HepG2 (cell line): ENCODE data around the gene TF. TPM values are rescaled to one million over a fixed set of nuclear protein-coding genes. Genes with fewer than 3 reads are reported as not detected.

Experiments used
- ATAC-seq: fragments of 200-7000 bp; cut with Tn5 transposase; 3 replicates; pipeline ENCODE4 v1.9.1; 2020; ENCODE audit warnings: mild to moderate bottlenecking, moderate library complexity
- BruUV-seq: library from RNA; stranded (reverse); fragments of 400-500 nt; replicated peaks from 2 replicates; lab custom pipeline; 2021; lab: Mats Ljungman, UMichigan
- CTCF ChIA-PET: fragments of 300-600 bp; formaldehyde crosslinking; extraction: SDS; loops from one replicate; lab custom pipeline; 2021; ENCODE audit warnings: low total read pairs, inconsistent platforms, low intra/inter-chr PET ratio; lab: Yijun Ruan, JAX
- POLR2A ChIA-PET: fragments of 350-600 bp; sonication (Branson Sonifier 250); formaldehyde crosslinking; loops from one replicate; lab custom pipeline; 2020; ENCODE audit warnings: antibody characterized with exemption, inconsistent platforms; lab: Yijun Ruan, JAX
- DNase-seq: peaks from one replicate; pipeline ENCODE4 v3.0.0-alpha.2; 2015; ENCODE audit warnings: low spot score
- FAIRE-seq: peaks from 3 replicates; lab custom pipeline; 2011; peaks lifted over from hg19 to GRCh38; lab: Jason Lieb, UNC
- H2AFZ ChIP-seq: one replicate; pipeline ENCODE4 v1.6.1; 2011; ENCODE audit warnings: low read length, inconsistent platforms
- H3K27ac ChIP-seq: fragments of 300-600 bp; 3 replicates; pipeline ENCODE4 v1.8.0; 2011; ENCODE audit warnings: mixed run types, mild to moderate bottlenecking, mixed read lengths, low read length, inconsistent platforms; ENCODE audit not compliant: insufficient read depth; ENCODE audit errors: extremely low read length
- H3K27me3 ChIP-seq, 2 experiments: fragments of 200-600 bp in 1 of 2; 2 replicates in 1 of 2; 3 replicates in 1 of 2; pipeline versions ENCODE4 v1.6.0 to v1.8.0; 2011; ENCODE audit warnings: low read length in 2 of 2, mild to moderate bottlenecking in 2 of 2, moderate library complexity in 2 of 2, inconsistent platforms in 1 of 2; ENCODE audit not compliant: insufficient read depth in 2 of 2, control insufficient read depth in 1 of 2
- H3K36me3 ChIP-seq, 2 experiments: fragments of 200-600 bp in 1 of 2; replicated peaks in 1 of 2; 2 replicates in 1 of 2; 3 replicates in 1 of 2; pipeline versions ENCODE4 v1.5.1 to v1.8.0; 2011; ENCODE audit warnings: low read length in 2 of 2, inconsistent platforms in 1 of 2; ENCODE audit not compliant: insufficient read depth in 2 of 2, control insufficient read depth in 1 of 2
- H3K4me1 ChIP-seq: 2 replicates; pipeline ENCODE4 v1.5.1; 2012; ENCODE audit warnings: low read length, inconsistent platforms; ENCODE audit not compliant: insufficient read depth
- H3K4me2 ChIP-seq: 2 replicates; pipeline ENCODE4 v1.6.0; 2011; ENCODE audit warnings: low read depth, low read length, inconsistent platforms
- H3K4me3 ChIP-seq, 3 experiments: fragments of 200-600 bp in 1 of 3; sonication (generic), shearing (Covaris generic) in 1 of 3; replicated peaks in 1 of 3; 2 replicates each; pipeline ENCODE4 v1.5.1; 2011 to 2016; ENCODE audit warnings: low read length in 3 of 3, inconsistent platforms in 2 of 3, low read depth in 2 of 3, mild to moderate bottlenecking in 2 of 3, control low read depth in 1 of 3, mixed read lengths in 1 of 3; ENCODE audit not compliant: insufficient read depth in 1 of 3
- H3K79me2 ChIP-seq: one replicate; pipeline ENCODE4 v1.6.1; 2011; ENCODE audit warnings: low read length, inconsistent platforms; ENCODE audit not compliant: insufficient read depth
- H3K9ac ChIP-seq: 2 replicates; pipeline ENCODE4 v1.6.0; 2011; ENCODE audit warnings: mild to moderate bottlenecking, low read depth, low read length, inconsistent platforms; ENCODE audit not compliant: insufficient read depth
- H3K9me3 ChIP-seq: 2 replicates; pipeline ENCODE4 v1.5.1; 2012; ENCODE audit warnings: mild to moderate bottlenecking, low read length
- H4K20me1 ChIP-seq: 2 replicates; pipeline ENCODE4 v1.6.0; 2011; ENCODE audit warnings: inconsistent platforms, mild to moderate bottlenecking, low read length, moderate library complexity; ENCODE audit not compliant: insufficient read depth
- BRCA1 ChIP-seq: sonication (generic); formaldehyde crosslinking; IDR thresholded peaks from 2 replicates; pipeline ENCODE4 v1.4.0; 2020; ENCODE audit warnings: missing genetic modification reagents
- CREB1 ChIP-seq, 2 experiments: fragments of 450-650 bp in 1 of 2; IDR thresholded peaks; 2 replicates each; pipeline ENCODE4 v1.6.1; 2016 to 2017; ENCODE audit warnings: control low read depth in 1 of 2, mild to moderate bottlenecking in 1 of 2, missing compliant biosample characterization in 1 of 2, missing genetic modification characterization in 1 of 2
- FOXO1 ChIP-seq: sonication (generic); formaldehyde crosslinking; IDR thresholded peaks from 2 replicates; pipeline ENCODE4 v1.4.0; 2020; ENCODE audit warnings: missing genetic modification reagents
- FOXO4 ChIP-seq: sonication (generic); formaldehyde crosslinking; conservative IDR thresholded peaks from 2 replicates; pipeline ENCODE4 v1.8.1; 2023; ENCODE audit warnings: missing genetic modification reagents
- KDM4B ChIP-seq: sonication (generic); formaldehyde crosslinking; IDR thresholded peaks from 2 replicates; pipeline ENCODE4 v1.4.0; 2020; ENCODE audit warnings: missing genetic modification reagents
- NONO ChIP-seq, 2 experiments: fragments of 450-650 bp in 1 of 2; sonication (generic) in 1 of 2; formaldehyde crosslinking in 1 of 2; IDR thresholded peaks in 1 of 2; conservative IDR thresholded peaks in 1 of 2; 2 replicates each; pipeline versions ENCODE4 v1.6.1 to v1.8.0; 2017 to 2022; ENCODE audit warnings: mild to moderate bottlenecking in 1 of 2, missing genetic modification reagents in 1 of 2, moderate library complexity in 1 of 2
- ZBTB7A ChIP-seq: sonication (generic); formaldehyde crosslinking; IDR thresholded peaks from 2 replicates; pipeline ENCODE4 v1.8.0; 2022; ENCODE audit warnings: mild to moderate bottlenecking, missing genetic modification reagents
- ZNF124 ChIP-seq: sonication (generic); formaldehyde crosslinking; IDR thresholded peaks from 2 replicates; pipeline ENCODE4 v1.4.0; 2020; ENCODE audit warnings: missing genetic modification reagents
- ZNF7 ChIP-seq: IDR thresholded peaks from 2 replicates; pipeline ENCODE4 v1.6.1; 2016; ENCODE audit warnings: missing biosample characterization, missing genetic modification reagents
- WGBS: methylation state at CpG from one replicate; pipeline ENCODE4 v1.1.6; 2017; ENCODE audit warnings: low lambda C conversion rate; 5-methylcytosine and 5-hydroxymethylcytosine counted together
- in situ Hi-C: cut with HindIII; loops from 2 replicates; pipeline ENCODE4 v1.10.0; 2017; ENCODE audit warnings: low pct_unique_long_range_greater_than_20kb; ENCODE audit not compliant: extremely low pct_ligation_motif_present
- intact Hi-C: fragments of 100-400 bp; cut with micrococcal nuclease; formaldehyde crosslinking; loops from one replicate; pipeline ENCODE4 v1.10.0; 2022; ENCODE audit not compliant: unreplicated experiment
- polyA plus RNA-seq, 8 experiments: library from polyadenylated mRNA; depleted of rRNA in 3 of 8; stranded (reverse) in 7 of 8; unstranded in 1 of 8; fragments of >200 nt; fragmentation: Illumina TruSeq in 4 of 8; extraction: Trizol in 4 of 8; gene quantifications; 2 replicates each; pipeline versions ENCODE4 v1.2.1 to v1.2.3, GENCODE V29; 2011 to 2016; ENCODE audit warnings: low read depth in 4 of 8, missing spikeins in 1 of 8, mixed read lengths in 1 of 8; ENCODE audit not compliant: insufficient read depth in 1 of 8
- total RNA-seq, 5 experiments: library from RNA; depleted of rRNA; stranded (reverse); fragments of >200 nt; fragmentation: Illumina TruSeq; extraction: Trizol; gene quantifications; 2 replicates each; pipeline ENCODE4 v1.2.3, GENCODE V29; 2016; ENCODE audit warnings: low read depth in 1 of 5
- TF ChIP-seq, protein P1 (sequence below): sonication (generic); formaldehyde crosslinking; IDR thresholded peaks from 2 replicates; pipeline ENCODE4 v1.4.0; 2020; ENCODE audit warnings: missing genetic modification reagents

Gene TF
- total and polyA plus RNA-seq, 2 of the 13 experiments (the other 11 are each of a cell fraction or from before 2014, with no cell fraction given) = 10,074 to 11,821 TPM

DNA sequence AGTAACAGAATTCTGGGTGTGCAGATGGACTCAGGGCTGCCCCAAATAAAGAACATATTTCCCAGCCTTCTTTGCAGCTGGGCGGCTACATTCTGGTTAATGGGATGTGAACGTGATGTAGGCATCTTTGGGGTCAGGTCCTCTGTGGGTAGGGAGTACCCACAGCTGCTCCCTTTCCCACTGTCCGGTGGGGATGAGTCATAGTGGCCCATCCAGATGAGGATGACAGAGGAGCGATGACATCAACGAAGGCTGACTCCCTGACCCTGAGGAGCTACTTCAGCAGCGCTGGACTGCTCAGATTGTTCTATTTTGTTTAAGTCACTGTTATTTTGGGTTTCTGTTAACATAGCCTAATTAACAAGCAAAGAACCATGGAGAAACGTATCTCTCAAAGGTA lies 97.4 kb downstream of the TF start:
- in situ Hi-C loops = no loop called here
- Histone ChIP-seq H3K79me2 (no peaks in the 10 kb centered on the region), H3K9me3 (no peaks in the 10 kb centered on the region), H3K27ac (no peak overlapping the region), H3K36me3 (no peaks in the 10 kb centered on the region), H3K4me2 (no peak overlapping the region), H3K4me1 (no peaks in the 10 kb centered on the region)
- POLR2A ChIA-PET = no interaction called here
- FAIRE-seq = no peak
- TF ChIP-seq CREB1 (IDR thresholded peaks at IDR 0.05) (0 out of 2 replicates have a peak, but pooled peaks have one; percentile 3), CREB1 (CRISPR knock-in tag; IDR thresholded peaks at IDR 0.05) (no peak), ZNF124 (no peak), FOXO4 (CRISPR knock-in tag) (no peak), FOXO1 (CRISPR knock-in tag) (no peak)
- TF ChIP-seq, all 625 proteins: peak for 1
- Histone ChIP-seq H3K27me3 (peaks cover 4 to 26% of the 10 kb centered on the region in 2 experiments; a peak in 4 of 5 replicates), H2AFZ (no peak overlapping the region), H4K20me1 (no peaks in the 10 kb centered on the region), H3K9ac (no peak overlapping the region), H3K4me3 (no peak overlapping the region)
- WGBS = 67% methylated on average over 7 of the region's 7 CpGs
- DNase-seq (no peak), ATAC-seq (no peak)
- no TSS peak for BruUV-seq
- intact Hi-C loops = no loop called here
- CTCF ChIA-PET = no interaction called here

- Histone ChIP-seq H3K9me3 (no peaks in the 10 kb centered on the region), H3K4me3 (no peak overlapping the region), H3K27me3 (peaks cover 5 to 34% of the 10 kb centered on the region in 2 experiments; a peak in 4 of 5 replicates), H3K36me3 (no peaks in the 10 kb centered on the region), H2AFZ (no peak overlapping the region), H3K9ac (no peak overlapping the region), H3K27ac (no peak overlapping the region)
- BruUV-seq = no TSS peak
- DNase-seq (no peak), ATAC-seq (no peak), FAIRE-seq (no peak)
- CTCF ChIA-PET = no interaction called here
- intact Hi-C loops = no loop called here
- POLR2A ChIA-PET = no interaction called here
- WGBS = 30% methylated on average over 4 of the region's 4 CpGs
- TF ChIP-seq ZBTB7A (CRISPR knock-in tag) (no peak), BRCA1 (CRISPR knock-in tag) (no peak), NONO (IDR thresholded peaks at IDR 0.05) (no peak), NONO (CRISPR knock-in tag; conservative IDR thresholded peaks at IDR 0.05) (no peak), KDM4B (CRISPR knock-in tag) (no peak), ZNF7 (CRISPR knock-in tag) (no peak)
- TF ChIP-seq, protein P1, sequence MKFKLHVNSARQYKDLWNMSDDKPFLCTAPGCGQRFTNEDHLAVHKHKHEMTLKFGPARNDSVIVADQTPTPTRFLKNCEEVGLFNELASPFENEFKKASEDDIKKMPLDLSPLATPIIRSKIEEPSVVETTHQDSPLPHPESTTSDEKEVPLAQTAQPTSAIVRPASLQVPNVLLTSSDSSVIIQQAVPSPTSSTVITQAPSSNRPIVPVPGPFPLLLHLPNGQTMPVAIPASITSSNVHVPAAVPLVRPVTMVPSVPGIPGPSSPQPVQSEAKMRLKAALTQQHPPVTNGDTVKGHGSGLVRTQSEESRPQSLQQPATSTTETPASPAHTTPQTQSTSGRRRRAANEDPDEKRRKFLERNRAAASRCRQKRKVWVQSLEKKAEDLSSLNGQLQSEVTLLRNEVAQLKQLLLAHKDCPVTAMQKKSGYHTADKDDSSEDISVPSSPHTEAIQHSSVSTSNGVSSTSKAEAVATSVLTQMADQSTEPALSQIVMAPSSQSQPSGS (CRISPR knock-in tag) = no peak
- TF ChIP-seq, all 625 proteins: peak for 0
- H3K4me1 ChIP-seq = no peaks in the 10 kb centered on the region
- H3K79me2 ChIP-seq = no peaks in the 10 kb centered on the region
- no peak overlapping the region for H3K4me2 ChIP-seq
- in situ Hi-C loops = no loop called here
- no peaks in the 10 kb centered on the region for H4K20me1 ChIP-seq
Observed at GRCh38 chr3:133845127-133845526, 98.9 kb downstream of the TF start.
